Panc1 (cell line): Measurements from ENCODE around the gene SHISA9. TPM values are rescaled to one million over a fixed set of nuclear protein-coding genes. Genes with fewer than 3 reads are reported as not detected.

Experiments used
- ATAC-seq: fragments of 200-7000 bp; cut with Tn5 transposase; 2 replicates; pipeline ENCODE4 v1.9.1; 2020; ENCODE audit warnings: mild to moderate bottlenecking, moderate library complexity
- BruUV-seq: library from RNA; stranded (reverse); fragments of 400-500 nt; replicated peaks from 2 replicates; lab custom pipeline; 2021; lab: Mats Ljungman, UMichigan
- CTCF ChIA-PET: fragments of 300-600 bp; sonication (Branson Sonifier 250); formaldehyde crosslinking; loops from one replicate; lab custom pipeline; 2022; ENCODE audit warnings: antibody characterized with exemption; lab: Charles Lee
- POLR2A ChIA-PET: fragments of 300-600 bp; sonication (Branson Sonifier 250); formaldehyde crosslinking; loops from one replicate; lab custom pipeline; 2022; ENCODE audit warnings: antibody characterized with exemption; lab: Charles Lee
- DNase-seq: peaks from one replicate; pipeline ENCODE4 v3.0.0-alpha.2; 2010; ENCODE audit warnings: low read depth, low spot score
- H3K27ac ChIP-seq: 2 replicates; pipeline ENCODE4 v1.5.1; 2011; ENCODE audit warnings: mild to moderate bottlenecking, low read length, inconsistent platforms
- H3K27me3 ChIP-seq: fragments of 200-500 bp; sonication (Bioruptor generic); 2 replicates; pipeline ENCODE4 v1.6.0; 2014; ENCODE audit warnings: low read length, inconsistent platforms; ENCODE audit not compliant: control insufficient read depth, insufficient read depth
- H3K36me3 ChIP-seq: fragments of 200-500 bp; sonication (Bioruptor generic); 2 replicates; pipeline ENCODE4 v1.5.1; 2014; ENCODE audit warnings: inconsistent platforms, mild to moderate bottlenecking, low read length, moderate library complexity; ENCODE audit not compliant: control insufficient read depth, insufficient read depth
- H3K4me1 ChIP-seq: 2 replicates; pipeline ENCODE4 v1.5.1; 2011; ENCODE audit warnings: inconsistent platforms, mild to moderate bottlenecking, low read length, moderate library complexity; ENCODE audit not compliant: control insufficient read depth, insufficient read depth
- H3K4me3 ChIP-seq, 2 experiments: 2 replicates each; pipeline ENCODE4 v1.5.1; 2011 to 2012; ENCODE audit warnings: low read depth in 2 of 2, low read length in 2 of 2, mild to moderate bottlenecking in 2 of 2, inconsistent platforms in 1 of 2, moderate library complexity in 1 of 2
- H3K9me3 ChIP-seq: fragments of 200-500 bp; sonication (Bioruptor generic); 2 replicates; pipeline ENCODE4 v1.5.1; 2014; ENCODE audit warnings: low read depth, mild to moderate bottlenecking, inconsistent platforms, low read length, moderate library complexity; ENCODE audit not compliant: control insufficient read depth, insufficient read depth
- POLR2AphosphoS5 ChIP-seq: IDR thresholded peaks from 2 replicates; pipeline ENCODE4 v1.6.1; 2012; ENCODE audit warnings: mild to moderate bottlenecking, low read depth, low read length, moderate library complexity
- SIN3A ChIP-seq: IDR thresholded peaks from 2 replicates; pipeline ENCODE4 v1.6.1; 2012; ENCODE audit warnings: low read depth, mild to moderate bottlenecking, low read length, moderate library complexity, borderline replicate concordance; ENCODE audit not compliant: insufficient read depth
- TCF7L2 ChIP-seq: IDR thresholded peaks from 2 replicates; pipeline ENCODE4 v1.6.1; 2011; ENCODE audit warnings: mild to moderate bottlenecking, low read depth, low read length, inconsistent platforms
- in situ Hi-C: cut with HindIII; loops from 2 replicates; pipeline ENCODE4 v1.10.0; 2016; ENCODE audit warnings: low sequenced_read_pairs, low pct_unique_long_range_greater_than_20kb
- intact Hi-C: fragments of 100-400 bp; cut with micrococcal nuclease; formaldehyde crosslinking; loops from one replicate; pipeline ENCODE4 v1.10.0; 2022; ENCODE audit not compliant: unreplicated experiment
- total RNA-seq: library from RNA; stranded (reverse); gene quantifications from one replicate; pipeline ENCODE4 v1.2.1, GENCODE V29; 2021; ENCODE audit not compliant: unreplicated experiment
- TF ChIP-seq, protein P1 (sequence below): fragments of 450-650 bp; IDR thresholded peaks from 2 replicates; pipeline ENCODE4 v1.5.1; 2017; ENCODE audit warnings: mild to moderate bottlenecking
- TF ChIP-seq, protein P2 (sequence below), 2 experiments: IDR thresholded peaks; 2 replicates each; pipeline ENCODE4 v1.6.1; 2011 to 2012; ENCODE audit warnings: low read depth in 2 of 2, control low read depth in 1 of 2, low read length in 1 of 2, mild to moderate bottlenecking in 1 of 2, moderate library complexity in 1 of 2; ENCODE audit not compliant: insufficient read depth in 1 of 2

Gene SHISA9
- total RNA-seq, 1 experiment from 2014 or later: 0.10 TPM

GRCh38 chr16:13062219-13062618 is 160.8 kb downstream of the SHISA9 start:
- ChIA-PET CTCF (no interaction called here), POLR2A (interaction anchor here (0.6 to 0.7 kb wide), 2 partner anchors 16 to 657 kb away, joined by 3 to 4 read pairs; no protein-coding TSS in a partner anchor)
- intact Hi-C loops (no loop called here), in situ Hi-C loops (no loop called here)
- no peaks in the 10 kb centered on the region for H3K4me1 ChIP-seq
- no peak for DNase-seq
- no TSS peak for BruUV-seq
- no peaks in the 10 kb centered on the region for H3K27me3 ChIP-seq
- no peak overlapping the region for H3K27ac ChIP-seq
- H3K36me3 ChIP-seq: no peaks in the 10 kb centered on the region
- no peaks in the 10 kb centered on the region for H3K9me3 ChIP-seq
- no peak overlapping the region for H3K4me3 ChIP-seq
- no peak for ATAC-seq
- no peak for TF ChIP-seq SIN3A
- no peak for TF ChIP-seq POLR2AphosphoS5

GRCh38 chr16:13063457-13063856 is 162.1 kb downstream of the SHISA9 start:
- H3K27me3 ChIP-seq: no peaks in the 10 kb centered on the region
- no peaks in the 10 kb centered on the region for H3K4me1 ChIP-seq
- no peak overlapping the region for H3K27ac ChIP-seq
- no peaks in the 10 kb centered on the region for H3K36me3 ChIP-seq
- POLR2A ChIA-PET: no interaction called here
- H3K9me3 ChIP-seq: no peaks in the 10 kb centered on the region
- no peak for DNase-seq
- in situ Hi-C loops: no loop called here
- H3K4me3 ChIP-seq: no peak overlapping the region
- TF ChIP-seq, protein P1, sequence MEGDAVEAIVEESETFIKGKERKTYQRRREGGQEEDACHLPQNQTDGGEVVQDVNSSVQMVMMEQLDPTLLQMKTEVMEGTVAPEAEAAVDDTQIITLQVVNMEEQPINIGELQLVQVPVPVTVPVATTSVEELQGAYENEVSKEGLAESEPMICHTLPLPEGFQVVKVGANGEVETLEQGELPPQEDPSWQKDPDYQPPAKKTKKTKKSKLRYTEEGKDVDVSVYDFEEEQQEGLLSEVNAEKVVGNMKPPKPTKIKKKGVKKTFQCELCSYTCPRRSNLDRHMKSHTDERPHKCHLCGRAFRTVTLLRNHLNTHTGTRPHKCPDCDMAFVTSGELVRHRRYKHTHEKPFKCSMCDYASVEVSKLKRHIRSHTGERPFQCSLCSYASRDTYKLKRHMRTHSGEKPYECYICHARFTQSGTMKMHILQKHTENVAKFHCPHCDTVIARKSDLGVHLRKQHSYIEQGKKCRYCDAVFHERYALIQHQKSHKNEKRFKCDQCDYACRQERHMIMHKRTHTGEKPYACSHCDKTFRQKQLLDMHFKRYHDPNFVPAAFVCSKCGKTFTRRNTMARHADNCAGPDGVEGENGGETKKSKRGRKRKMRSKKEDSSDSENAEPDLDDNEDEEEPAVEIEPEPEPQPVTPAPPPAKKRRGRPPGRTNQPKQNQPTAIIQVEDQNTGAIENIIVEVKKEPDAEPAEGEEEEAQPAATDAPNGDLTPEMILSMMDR: no peak
- no peak for TF ChIP-seq POLR2AphosphoS5
- TF ChIP-seq, protein P2, sequence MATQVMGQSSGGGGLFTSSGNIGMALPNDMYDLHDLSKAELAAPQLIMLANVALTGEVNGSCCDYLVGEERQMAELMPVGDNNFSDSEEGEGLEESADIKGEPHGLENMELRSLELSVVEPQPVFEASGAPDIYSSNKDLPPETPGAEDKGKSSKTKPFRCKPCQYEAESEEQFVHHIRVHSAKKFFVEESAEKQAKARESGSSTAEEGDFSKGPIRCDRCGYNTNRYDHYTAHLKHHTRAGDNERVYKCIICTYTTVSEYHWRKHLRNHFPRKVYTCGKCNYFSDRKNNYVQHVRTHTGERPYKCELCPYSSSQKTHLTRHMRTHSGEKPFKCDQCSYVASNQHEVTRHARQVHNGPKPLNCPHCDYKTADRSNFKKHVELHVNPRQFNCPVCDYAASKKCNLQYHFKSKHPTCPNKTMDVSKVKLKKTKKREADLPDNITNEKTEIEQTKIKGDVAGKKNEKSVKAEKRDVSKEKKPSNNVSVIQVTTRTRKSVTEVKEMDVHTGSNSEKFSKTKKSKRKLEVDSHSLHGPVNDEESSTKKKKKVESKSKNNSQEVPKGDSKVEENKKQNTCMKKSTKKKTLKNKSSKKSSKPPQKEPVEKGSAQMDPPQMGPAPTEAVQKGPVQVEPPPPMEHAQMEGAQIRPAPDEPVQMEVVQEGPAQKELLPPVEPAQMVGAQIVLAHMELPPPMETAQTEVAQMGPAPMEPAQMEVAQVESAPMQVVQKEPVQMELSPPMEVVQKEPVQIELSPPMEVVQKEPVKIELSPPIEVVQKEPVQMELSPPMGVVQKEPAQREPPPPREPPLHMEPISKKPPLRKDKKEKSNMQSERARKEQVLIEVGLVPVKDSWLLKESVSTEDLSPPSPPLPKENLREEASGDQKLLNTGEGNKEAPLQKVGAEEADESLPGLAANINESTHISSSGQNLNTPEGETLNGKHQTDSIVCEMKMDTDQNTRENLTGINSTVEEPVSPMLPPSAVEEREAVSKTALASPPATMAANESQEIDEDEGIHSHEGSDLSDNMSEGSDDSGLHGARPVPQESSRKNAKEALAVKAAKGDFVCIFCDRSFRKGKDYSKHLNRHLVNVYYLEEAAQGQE (IDR thresholded peaks at IDR 0.05; ENCODE audit: insufficient read depth in 1 of 2, low read depth in 2 of 2, low read length in 1 of 2): no peak
- TF ChIP-seq TCF7L2: no peak
- TF ChIP-seq SIN3A: no peak
- no TSS peak for BruUV-seq
- no peak for ATAC-seq
- intact Hi-C loops: no loop called here
- CTCF ChIA-PET: no interaction called here

- POLR2A ChIA-PET: no interaction called here
- no peak overlapping the region for H3K4me3 ChIP-seq
- ATAC-seq: no peak
- CTCF ChIA-PET: no interaction called here
- H3K27me3 ChIP-seq: no peaks in the 10 kb centered on the region
- in situ Hi-C loops: no loop called here
- TF ChIP-seq, protein P1: no peak
- TF ChIP-seq, protein P2 (IDR thresholded peaks at IDR 0.05; ENCODE audit: insufficient read depth in 1 of 2, low read depth in 2 of 2, low read length in 1 of 2): no peak
- TF ChIP-seq SIN3A (no peak), POLR2AphosphoS5 (no peak), TCF7L2 (no peak)
- H3K27ac ChIP-seq: no peak overlapping the region
- no TSS peak for BruUV-seq
- DNase-seq: no peak
- intact Hi-C loops: no loop called here
- H3K9me3 ChIP-seq: peaks cover 3% of the 10 kb centered on the region; the same call in 1 of the 2 replicates
- no peaks in the 10 kb centered on the region for H3K36me3 ChIP-seq
- H3K4me1 ChIP-seq: no peaks in the 10 kb centered on the region
Observed at GRCh38 chr16:13064821-13065220, 163.4 kb downstream of the SHISA9 start.
